HT1080 (cell line): ENCODE data around the gene FGD2. TPM values are rescaled to one million over a fixed set of nuclear protein-coding genes. Genes with fewer than 3 reads are reported as not detected.
"Not testable (repeated sequence)": the region's sequence is repeated elsewhere in the genome, so short reads cannot be mapped to it uniquely, and the experiment has no call there.

Experiments
- DNase-seq: peaks from one replicate; pipeline ENCODE4 v3.0.0-alpha.2; 2015; ENCODE audit warnings: low read depth
- total RNA-seq: library from RNA; depleted of rRNA; stranded (reverse); fragments of >200 nt; shearing (Covaris generic); gene quantifications from 2 replicates; pipeline ENCODE4 v1.2.3, GENCODE V29; 2014; rRNA removed

FGD2 gene
- total RNA-seq, 1 experiment from 2014 or later: 0.08 TPM

- no peak for DNase-seq
Observed at GRCh38 chr6:37057678-37058077, 52.2 kb downstream of the FGD2 start.

- no peak for DNase-seq
Observed at GRCh38 chr6:37058084-37058586, 52.7 kb downstream of the FGD2 start.

GRCh38 chr6:37058984-37059343 lies 53.5 kb downstream of the FGD2 start:
- not testable (repeated sequence) for DNase-seq

GRCh38 chr6:37059344-37060194 lies 54.1 kb downstream of the FGD2 start:
- peak; percentile 98 for DNase-seq

GRCh38 chr6:37060195-37060559 lies 54.7 kb downstream of the FGD2 start:
- DNase-seq: peak; percentile 24

- no peak for DNase-seq
Observed at GRCh38 chr6:37061157-37061804, 55.8 kb downstream of the FGD2 start.

GRCh38 chr6:37062424-37062823 lies 57.0 kb downstream of the FGD2 start:
- no peak for DNase-seq

GRCh38 chr6:37068356-37069270 lies 63.2 kb downstream of the FGD2 start:
- no peak for DNase-seq

GRCh38 chr6:37069639-37070038 lies 64.2 kb downstream of the FGD2 start:
- DNase-seq: no peak

- DNase-seq: no peak
Observed at GRCh38 chr6:37072526-37072925, 67.1 kb downstream of the FGD2 start.

- peak; percentile 24 for DNase-seq
Observed at GRCh38 chr6:37074053-37074827, 68.8 kb downstream of the FGD2 start.

- no peak for DNase-seq
Observed at GRCh38 chr6:37077191-37077904, 71.9 kb downstream of the FGD2 start.

- DNase-seq: no peak
Observed at GRCh38 chr6:37077905-37078296, 72.4 kb downstream of the FGD2 start.

Other genes starting within 250 kb of the FGD2 start
- 1.3 and 1.5 TPM in 2 replicates for gene CPNE5, start 166.2 kb upstream of the FGD2 start, total RNA-seq
- 49.7 and 60.3 TPM in 2 replicates for gene PPIL1, start 130.9 kb upstream of the FGD2 start, total RNA-seq
- 49.3 and 59.0 TPM in 2 replicates for gene C6orf89, start 119.7 kb upstream of the FGD2 start, total RNA-seq
- 0.08 TPM in 1 of 2 replicates, not detected in the other for gene PI16, start 50.9 kb upstream of the FGD2 start, total RNA-seq
- gene MTCH1, start 19.5 kb upstream of the FGD2 start, total RNA-seq: 263 and 264 TPM in 2 replicates
- 9.3 and 10.9 TPM in 2 replicates for gene PIM1, start 164.5 kb downstream of the FGD2 start, total RNA-seq